Measurements from ENCODE around the gene KRT85. TPM values are rescaled to one million over a fixed set of nuclear protein-coding genes. Genes with fewer than 3 reads are reported as not detected.

KRT85 gene
- total RNA-seq, 2 experiments from 2014 or later, result not detected

DNA sequence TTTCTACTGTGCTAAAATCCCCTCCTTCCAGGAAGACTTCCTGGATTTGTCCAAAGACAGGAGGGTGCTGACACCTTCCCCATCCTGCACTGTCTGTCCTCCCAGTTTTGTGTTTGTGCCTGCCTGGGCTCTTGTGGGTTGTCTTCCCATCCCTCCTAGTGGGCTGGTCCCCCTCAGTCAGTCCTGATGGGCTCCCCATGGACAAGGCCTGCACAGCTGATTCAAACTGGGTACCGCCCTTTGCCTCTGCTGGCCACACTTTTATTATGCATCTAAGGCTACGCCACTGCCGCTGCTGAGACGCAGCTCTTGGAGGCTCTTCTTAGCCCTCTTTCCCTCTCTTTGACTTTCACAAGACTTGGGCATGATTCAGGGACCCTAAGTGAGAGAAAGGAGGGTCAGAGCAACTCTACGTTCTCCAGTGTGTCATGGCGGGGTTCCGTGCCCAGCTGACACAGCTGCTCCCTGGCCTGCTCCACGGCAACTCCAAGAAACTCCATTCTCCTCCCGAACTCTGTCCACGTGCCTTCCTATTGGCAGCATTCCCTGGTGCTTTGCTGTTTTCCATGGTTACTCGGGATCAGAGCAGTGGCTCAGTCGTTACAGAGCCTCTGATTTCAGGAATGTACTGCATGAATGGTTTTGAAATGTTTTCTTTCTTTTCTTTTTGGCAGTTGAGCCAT is 3.8 kb upstream of the KRT85 start:
- POLR2A ChIA-PET, result no interaction called here
- H4K20me1 ChIP-seq (ENCODE audit: insufficient read depth, low read length), result no peaks in the 10 kb centered on the region
- H3K4me2 ChIP-seq (ENCODE audit: low read length), result no peak overlapping the region
- peaks cover 10% of the 10 kb centered on the region; the same call in 1 of the 2 replicates for H3K9me3 ChIP-seq (ENCODE audit: low read length)
- no peak for TF ChIP-seq CTCF (conservative IDR thresholded peaks at IDR 0.05; ENCODE audit: low read length)
- no peak for TF ChIP-seq EZH2phosphoT487 (IDR thresholded peaks at IDR 0.05; ENCODE audit: borderline replicate concordance, low read depth, low read length)
- CTCF ChIA-PET (ENCODE audit: unreplicated experiment), result no interaction called here
- no TSS peak for BruUV-seq (replicated peaks)
- no peak overlapping the region for H2AFZ ChIP-seq (ENCODE audit: low read length)
- no peaks in the 10 kb centered on the region for H3K9me2 ChIP-seq (ENCODE audit: insufficient read depth, low read length)
- H3K36me3 ChIP-seq (ENCODE audit: insufficient read depth, low read length), result no peaks in the 10 kb centered on the region
- H3K4me1 ChIP-seq (ENCODE audit: insufficient read depth, low read length, poor library complexity, severe bottlenecking), result no peaks in the 10 kb centered on the region
- intact Hi-C loops (cut with micrococcal nuclease; ENCODE audit: unreplicated experiment), result loop anchor here (5.0 kb wide), 1 partner anchor 511 kb away; no protein-coding TSS in a partner anchor
- no peaks in the 10 kb centered on the region for H3K79me2 ChIP-seq (ENCODE audit: insufficient read depth, low read depth, low read length)
- H3K4me3 ChIP-seq (ENCODE audit: low read depth, low read length, poor library complexity, severe bottlenecking), result no peak overlapping the region
- H3K27ac ChIP-seq (ENCODE audit: low read depth, low read length, poor library complexity, severe bottlenecking), result no peak overlapping the region
- no peak for DNase-seq (ENCODE audit: low spot score)

GRCh38 chr12:52369809-52370208 is 2.5 kb upstream of the KRT85 start:
- Histone ChIP-seq H4K20me1 (ENCODE audit: insufficient read depth, low read length) (no peaks in the 10 kb centered on the region), H3K4me3 (ENCODE audit: low read depth, low read length, poor library complexity, severe bottlenecking) (no peak overlapping the region), H3K4me2 (ENCODE audit: low read length) (no peak overlapping the region), H3K36me3 (ENCODE audit: insufficient read depth, low read length) (no peaks in the 10 kb centered on the region), H3K79me2 (ENCODE audit: insufficient read depth, low read depth, low read length) (no peaks in the 10 kb centered on the region), H3K9me3 (ENCODE audit: low read length) (peaks cover 10% of the 10 kb centered on the region; the same call in 1 of the 2 replicates), H2AFZ (ENCODE audit: low read length) (no peak overlapping the region), H3K9me2 (ENCODE audit: insufficient read depth, low read length) (no peaks in the 10 kb centered on the region), H3K27ac (ENCODE audit: low read depth, low read length, poor library complexity, severe bottlenecking) (no peak overlapping the region), H3K4me1 (ENCODE audit: insufficient read depth, low read length, poor library complexity, severe bottlenecking) (no peaks in the 10 kb centered on the region)
- POLR2A ChIA-PET, result no interaction called here
- TF ChIP-seq EZH2phosphoT487 (IDR thresholded peaks at IDR 0.05; ENCODE audit: borderline replicate concordance, low read depth, low read length) (no peak), CTCF (conservative IDR thresholded peaks at IDR 0.05; ENCODE audit: low read length) (no peak)
- BruUV-seq (replicated peaks), result no TSS peak
- intact Hi-C loops (cut with micrococcal nuclease; ENCODE audit: unreplicated experiment), result loop anchor here (5.0 kb wide), 1 partner anchor 512 kb away; no protein-coding TSS in a partner anchor
- DNase-seq (ENCODE audit: low spot score), result no peak
- CTCF ChIA-PET (ENCODE audit: unreplicated experiment), result no interaction called here

GRCh38 chr12:52369211-52369610 is 1.9 kb upstream of the KRT85 start:
- H3K36me3 ChIP-seq (ENCODE audit: insufficient read depth, low read length), result no peaks in the 10 kb centered on the region
- ChIA-PET POLR2A (no interaction called here), CTCF (ENCODE audit: unreplicated experiment) (no interaction called here)
- H3K4me2 ChIP-seq (ENCODE audit: low read length), result no peak overlapping the region
- BruUV-seq (replicated peaks), result no TSS peak
- H3K4me1 ChIP-seq (ENCODE audit: insufficient read depth, low read length, poor library complexity, severe bottlenecking), result no peaks in the 10 kb centered on the region
- peaks cover 8% of the 10 kb centered on the region; the same call in 1 of the 2 replicates for H3K9me3 ChIP-seq (ENCODE audit: low read length)
- H3K27ac ChIP-seq (ENCODE audit: low read depth, low read length, poor library complexity, severe bottlenecking), result no peak overlapping the region
- no peaks in the 10 kb centered on the region for H3K79me2 ChIP-seq (ENCODE audit: insufficient read depth, low read depth, low read length)
- H3K9me2 ChIP-seq (ENCODE audit: insufficient read depth, low read length), result no peaks in the 10 kb centered on the region
- H3K4me3 ChIP-seq (ENCODE audit: low read depth, low read length, poor library complexity, severe bottlenecking), result no peak overlapping the region
- DNase-seq (ENCODE audit: low spot score), result no peak
- intact Hi-C loops (cut with micrococcal nuclease; ENCODE audit: unreplicated experiment), result no loop called here
- TF ChIP-seq CTCF (conservative IDR thresholded peaks at IDR 0.05; ENCODE audit: low read length) (no peak), EZH2phosphoT487 (IDR thresholded peaks at IDR 0.05; ENCODE audit: borderline replicate concordance, low read depth, low read length) (no peak)
- no peak overlapping the region for H2AFZ ChIP-seq (ENCODE audit: low read length)
- no peaks in the 10 kb centered on the region for H4K20me1 ChIP-seq (ENCODE audit: insufficient read depth, low read length)
